HepG2 (cell line): ENCODE measurements around the gene FBXW12. TPM values are rescaled to one million over a fixed set of nuclear protein-coding genes. Genes with fewer than 3 reads are reported as not detected.

Source experiments
- ATAC-seq: fragments of 200-7000 bp; cut with Tn5 transposase; 3 replicates; pipeline ENCODE4 v1.9.1; 2020; ENCODE audit warnings: mild to moderate bottlenecking, moderate library complexity
- BruUV-seq: library from RNA; stranded (reverse); fragments of 400-500 nt; replicated peaks from 2 replicates; lab custom pipeline; 2021; lab: Mats Ljungman, UMichigan
- CTCF ChIA-PET: fragments of 300-600 bp; formaldehyde crosslinking; extraction: SDS; loops from one replicate; lab custom pipeline; 2021; ENCODE audit warnings: low total read pairs, inconsistent platforms, low intra/inter-chr PET ratio; lab: Yijun Ruan, JAX
- POLR2A ChIA-PET: fragments of 350-600 bp; sonication (Branson Sonifier 250); formaldehyde crosslinking; loops from one replicate; lab custom pipeline; 2020; ENCODE audit warnings: antibody characterized with exemption, inconsistent platforms; lab: Yijun Ruan, JAX
- DNase-seq: peaks from one replicate; pipeline ENCODE4 v3.0.0-alpha.2; 2015; ENCODE audit warnings: low spot score
- FAIRE-seq: peaks from 3 replicates; lab custom pipeline; 2011; peaks lifted over from hg19 to GRCh38; lab: Jason Lieb, UNC
- H2AFZ ChIP-seq: one replicate; pipeline ENCODE4 v1.6.1; 2011; ENCODE audit warnings: low read length, inconsistent platforms
- H3K27ac ChIP-seq: fragments of 300-600 bp; 3 replicates; pipeline ENCODE4 v1.8.0; 2011; ENCODE audit warnings: mixed run types, mild to moderate bottlenecking, mixed read lengths, low read length, inconsistent platforms; ENCODE audit not compliant: insufficient read depth; ENCODE audit errors: extremely low read length
- H3K27me3 ChIP-seq, 2 experiments: fragments of 200-600 bp in 1 of 2; 2 replicates in 1 of 2; 3 replicates in 1 of 2; pipeline versions ENCODE4 v1.6.0 to v1.8.0; 2011; ENCODE audit warnings: low read length in 2 of 2, mild to moderate bottlenecking in 2 of 2, moderate library complexity in 2 of 2, inconsistent platforms in 1 of 2; ENCODE audit not compliant: insufficient read depth in 2 of 2, control insufficient read depth in 1 of 2
- H3K36me3 ChIP-seq, 2 experiments: fragments of 200-600 bp in 1 of 2; replicated peaks in 1 of 2; 2 replicates in 1 of 2; 3 replicates in 1 of 2; pipeline versions ENCODE4 v1.5.1 to v1.8.0; 2011; ENCODE audit warnings: low read length in 2 of 2, inconsistent platforms in 1 of 2; ENCODE audit not compliant: insufficient read depth in 2 of 2, control insufficient read depth in 1 of 2
- H3K4me1 ChIP-seq: 2 replicates; pipeline ENCODE4 v1.5.1; 2012; ENCODE audit warnings: low read length, inconsistent platforms; ENCODE audit not compliant: insufficient read depth
- H3K4me2 ChIP-seq: 2 replicates; pipeline ENCODE4 v1.6.0; 2011; ENCODE audit warnings: low read depth, low read length, inconsistent platforms
- H3K4me3 ChIP-seq, 3 experiments: fragments of 200-600 bp in 1 of 3; sonication (generic), shearing (Covaris generic) in 1 of 3; replicated peaks in 1 of 3; 2 replicates each; pipeline ENCODE4 v1.5.1; 2011 to 2016; ENCODE audit warnings: low read length in 3 of 3, inconsistent platforms in 2 of 3, low read depth in 2 of 3, mild to moderate bottlenecking in 2 of 3, control low read depth in 1 of 3, mixed read lengths in 1 of 3; ENCODE audit not compliant: insufficient read depth in 1 of 3
- H3K79me2 ChIP-seq: one replicate; pipeline ENCODE4 v1.6.1; 2011; ENCODE audit warnings: low read length, inconsistent platforms; ENCODE audit not compliant: insufficient read depth
- H3K9ac ChIP-seq: 2 replicates; pipeline ENCODE4 v1.6.0; 2011; ENCODE audit warnings: mild to moderate bottlenecking, low read depth, low read length, inconsistent platforms; ENCODE audit not compliant: insufficient read depth
- H3K9me3 ChIP-seq: 2 replicates; pipeline ENCODE4 v1.5.1; 2012; ENCODE audit warnings: mild to moderate bottlenecking, low read length
- H4K20me1 ChIP-seq: 2 replicates; pipeline ENCODE4 v1.6.0; 2011; ENCODE audit warnings: inconsistent platforms, mild to moderate bottlenecking, low read length, moderate library complexity; ENCODE audit not compliant: insufficient read depth
- AHR ChIP-seq: IDR thresholded peaks from 2 replicates; pipeline ENCODE4 v1.6.1; 2018; ENCODE audit warnings: missing genetic modification reagents, missing compliant biosample characterization
- HCFC1 ChIP-seq: fragments of 150-350 bp; IDR thresholded peaks from 2 replicates; pipeline ENCODE4 v1.6.1; 2014; ENCODE audit warnings: low read depth, low read length
- KLF11 ChIP-seq: IDR thresholded peaks from 2 replicates; pipeline ENCODE4 v1.6.1; 2016; ENCODE audit warnings: missing compliant biosample characterization
- NR2F6 ChIP-seq, 2 experiments: IDR thresholded peaks; 2 replicates each; pipeline ENCODE4 v1.6.1; 2016; ENCODE audit warnings: antibody characterized with exemption in 1 of 2, mild to moderate bottlenecking in 1 of 2
- POLR2AphosphoS2 ChIP-seq: IDR thresholded peaks from 2 replicates; pipeline ENCODE4 v1.6.1; 2011; ENCODE audit warnings: low read depth, low read length, improper control_type of control experiment
- SIX1 ChIP-seq: sonication (generic); formaldehyde crosslinking; IDR thresholded peaks from 2 replicates; pipeline ENCODE4 v1.4.0; 2020; ENCODE audit warnings: missing genetic modification reagents, borderline replicate concordance
- SMARCC2 ChIP-seq: fragments of 450-650 bp; IDR thresholded peaks from 2 replicates; pipeline ENCODE4 v1.6.1; 2017; ENCODE audit warnings: antibody characterized with exemption, mild to moderate bottlenecking
- TCF12 ChIP-seq, 2 experiments: fragments of 450-650 bp in 1 of 2; sonication (generic) in 1 of 2; formaldehyde crosslinking in 1 of 2; IDR thresholded peaks; 2 replicates each; pipeline versions ENCODE4 v1.6.1 to v1.8.0; 2017 to 2022; ENCODE audit warnings: antibody characterized with exemption in 1 of 2, mild to moderate bottlenecking in 1 of 2, missing genetic modification reagents in 1 of 2, moderate library complexity in 1 of 2
- ZMYM3 ChIP-seq: sonication (generic); formaldehyde crosslinking; IDR thresholded peaks from 2 replicates; pipeline ENCODE4 v1.5.1; 2020; ENCODE audit warnings: mild to moderate bottlenecking, missing genetic modification reagents
- ZNF207 ChIP-seq: fragments of 450-650 bp; IDR thresholded peaks from 2 replicates; pipeline ENCODE4 v1.6.1; 2016; ENCODE audit warnings: antibody characterized with exemption, borderline replicate concordance
- ZNF510 ChIP-seq: sonication (generic); formaldehyde crosslinking; IDR thresholded peaks from 2 replicates; pipeline ENCODE4 v1.4.0; 2020; ENCODE audit warnings: low read depth, mild to moderate bottlenecking, missing genetic modification reagents
- ZNF670 ChIP-seq: sonication (generic); formaldehyde crosslinking; IDR thresholded peaks from 2 replicates; pipeline ENCODE4 v1.8.0; 2022; ENCODE audit warnings: mild to moderate bottlenecking, missing genetic modification reagents, borderline replicate concordance
- ZSCAN21 ChIP-seq: sonication (generic); formaldehyde crosslinking; IDR thresholded peaks from 2 replicates; pipeline ENCODE4 v1.8.0; 2022; ENCODE audit warnings: mild to moderate bottlenecking, missing genetic modification reagents, moderate library complexity, borderline replicate concordance
- ZSCAN25 ChIP-seq: sonication (generic); formaldehyde crosslinking; IDR thresholded peaks from 2 replicates; pipeline ENCODE4 v1.8.0; 2022; ENCODE audit warnings: mild to moderate bottlenecking, missing genetic modification reagents
- WGBS: methylation state at CpG from one replicate; pipeline ENCODE4 v1.1.6; 2017; ENCODE audit warnings: low lambda C conversion rate; 5-methylcytosine and 5-hydroxymethylcytosine counted together
- in situ Hi-C: cut with HindIII; loops from 2 replicates; pipeline ENCODE4 v1.10.0; 2017; ENCODE audit warnings: low pct_unique_long_range_greater_than_20kb; ENCODE audit not compliant: extremely low pct_ligation_motif_present
- intact Hi-C: fragments of 100-400 bp; cut with micrococcal nuclease; formaldehyde crosslinking; loops from one replicate; pipeline ENCODE4 v1.10.0; 2022; ENCODE audit not compliant: unreplicated experiment
- polyA plus RNA-seq, 8 experiments: library from polyadenylated mRNA; depleted of rRNA in 3 of 8; stranded (reverse) in 7 of 8; unstranded in 1 of 8; fragments of >200 nt; fragmentation: Illumina TruSeq in 4 of 8; extraction: Trizol in 4 of 8; gene quantifications; 2 replicates each; pipeline versions ENCODE4 v1.2.1 to v1.2.3, GENCODE V29; 2011 to 2016; ENCODE audit warnings: low read depth in 4 of 8, missing spikeins in 1 of 8, mixed read lengths in 1 of 8; ENCODE audit not compliant: insufficient read depth in 1 of 8
- total RNA-seq, 5 experiments: library from RNA; depleted of rRNA; stranded (reverse); fragments of >200 nt; fragmentation: Illumina TruSeq; extraction: Trizol; gene quantifications; 2 replicates each; pipeline ENCODE4 v1.2.3, GENCODE V29; 2016; ENCODE audit warnings: low read depth in 1 of 5
- TF ChIP-seq, protein P1 (sequence below): sonication (generic); formaldehyde crosslinking; IDR thresholded peaks from 2 replicates; pipeline ENCODE4 v1.8.0; 2023; ENCODE audit warnings: mild to moderate bottlenecking, missing genetic modification reagents
- TF ChIP-seq, protein P2 (sequence below): IDR thresholded peaks from 2 replicates; pipeline ENCODE4 v1.6.1; 2018; ENCODE audit warnings: missing genetic modification reagents, mild to moderate bottlenecking, missing compliant biosample characterization
- TF ChIP-seq, protein P3 (sequence below): sonication (generic); formaldehyde crosslinking; IDR thresholded peaks from 2 replicates; pipeline ENCODE4 v1.4.0; 2020; ENCODE audit warnings: missing genetic modification reagents
- TF ChIP-seq, protein P4 (sequence below): sonication (generic); formaldehyde crosslinking; IDR thresholded peaks from 2 replicates; pipeline ENCODE4 v1.5.0; 2020; ENCODE audit warnings: missing genetic modification reagents

FBXW12 gene
- total and polyA plus RNA-seq, 2 of the 13 experiments (the other 11 are each of a cell fraction or from before 2014, with no cell fraction given), result not detected

GRCh38 chr3:48370333-48370713 lies 1.7 kb upstream of the FBXW12 start:
- intact Hi-C loops, result no loop called here
- Histone ChIP-seq H3K9me3 (no peaks in the 10 kb centered on the region), H3K4me1 (peaks cover 9% of the 10 kb centered on the region; the same call in 1 of the 2 replicates), H2AFZ (no peak overlapping the region), H4K20me1 (no peaks in the 10 kb centered on the region), H3K4me2 (no peak overlapping the region), H3K27ac (no peak overlapping the region), H3K4me3 (no peak overlapping the region), H3K79me2 (no peaks in the 10 kb centered on the region), H3K27me3 (peaks cover 1 to 29% of the 10 kb centered on the region in 2 experiments; a peak in 2 of 5 replicates), H3K9ac (no peak overlapping the region), H3K36me3 (no peaks in the 10 kb centered on the region)
- no peak for TF ChIP-seq ZNF670 (CRISPR knock-in tag)
- TF ChIP-seq HCFC1, result no peak
- TF ChIP-seq ZNF207, result no peak
- TF ChIP-seq SMARCC2, result no peak
- no peak for TF ChIP-seq ZNF510 (CRISPR knock-in tag)
- TF ChIP-seq ZSCAN21 (CRISPR knock-in tag), result no peak
- no peak for TF ChIP-seq SIX1
- TF ChIP-seq ZSCAN25 (CRISPR knock-in tag), result no peak
- TF ChIP-seq POLR2AphosphoS2, result no peak
- TF ChIP-seq, protein P1, sequence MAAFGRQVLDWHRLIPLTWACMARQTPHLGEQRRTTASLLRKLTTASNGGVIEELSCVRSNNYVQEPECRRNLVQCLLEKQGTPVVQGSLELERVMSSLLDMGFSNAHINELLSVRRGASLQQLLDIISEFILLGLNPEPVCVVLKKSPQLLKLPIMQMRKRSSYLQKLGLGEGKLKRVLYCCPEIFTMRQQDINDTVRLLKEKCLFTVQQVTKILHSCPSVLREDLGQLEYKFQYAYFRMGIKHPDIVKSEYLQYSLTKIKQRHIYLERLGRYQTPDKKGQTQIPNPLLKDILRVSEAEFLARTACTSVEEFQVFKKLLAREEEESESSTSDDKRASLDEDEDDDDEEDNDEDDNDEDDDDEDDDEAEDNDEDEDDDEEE (CRISPR knock-in tag), result no peak
- TF ChIP-seq, protein P2, sequence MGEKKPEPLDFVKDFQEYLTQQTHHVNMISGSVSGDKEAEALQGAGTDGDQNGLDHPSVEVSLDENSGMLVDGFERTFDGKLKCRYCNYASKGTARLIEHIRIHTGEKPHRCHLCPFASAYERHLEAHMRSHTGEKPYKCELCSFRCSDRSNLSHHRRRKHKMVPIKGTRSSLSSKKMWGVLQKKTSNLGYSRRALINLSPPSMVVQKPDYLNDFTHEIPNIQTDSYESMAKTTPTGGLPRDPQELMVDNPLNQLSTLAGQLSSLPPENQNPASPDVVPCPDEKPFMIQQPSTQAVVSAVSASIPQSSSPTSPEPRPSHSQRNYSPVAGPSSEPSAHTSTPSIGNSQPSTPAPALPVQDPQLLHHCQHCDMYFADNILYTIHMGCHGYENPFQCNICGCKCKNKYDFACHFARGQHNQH (CRISPR knock-in tag), result no peak
- no peak for TF ChIP-seq NR2F6 (IDR thresholded peaks at IDR 0.05)
- no peak for TF ChIP-seq NR2F6 (CRISPR knock-in tag; IDR thresholded peaks at IDR 0.05)
- TF ChIP-seq, protein P3, sequence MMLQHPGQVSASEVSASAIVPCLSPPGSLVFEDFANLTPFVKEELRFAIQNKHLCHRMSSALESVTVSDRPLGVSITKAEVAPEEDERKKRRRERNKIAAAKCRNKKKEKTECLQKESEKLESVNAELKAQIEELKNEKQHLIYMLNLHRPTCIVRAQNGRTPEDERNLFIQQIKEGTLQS (CRISPR knock-in tag), result no peak
- no peak for TF ChIP-seq TCF12 (IDR thresholded peaks at IDR 0.05)
- no peak for TF ChIP-seq TCF12 (CRISPR knock-in tag; IDR thresholded peaks at IDR 0.05)
- TF ChIP-seq, protein P4, sequence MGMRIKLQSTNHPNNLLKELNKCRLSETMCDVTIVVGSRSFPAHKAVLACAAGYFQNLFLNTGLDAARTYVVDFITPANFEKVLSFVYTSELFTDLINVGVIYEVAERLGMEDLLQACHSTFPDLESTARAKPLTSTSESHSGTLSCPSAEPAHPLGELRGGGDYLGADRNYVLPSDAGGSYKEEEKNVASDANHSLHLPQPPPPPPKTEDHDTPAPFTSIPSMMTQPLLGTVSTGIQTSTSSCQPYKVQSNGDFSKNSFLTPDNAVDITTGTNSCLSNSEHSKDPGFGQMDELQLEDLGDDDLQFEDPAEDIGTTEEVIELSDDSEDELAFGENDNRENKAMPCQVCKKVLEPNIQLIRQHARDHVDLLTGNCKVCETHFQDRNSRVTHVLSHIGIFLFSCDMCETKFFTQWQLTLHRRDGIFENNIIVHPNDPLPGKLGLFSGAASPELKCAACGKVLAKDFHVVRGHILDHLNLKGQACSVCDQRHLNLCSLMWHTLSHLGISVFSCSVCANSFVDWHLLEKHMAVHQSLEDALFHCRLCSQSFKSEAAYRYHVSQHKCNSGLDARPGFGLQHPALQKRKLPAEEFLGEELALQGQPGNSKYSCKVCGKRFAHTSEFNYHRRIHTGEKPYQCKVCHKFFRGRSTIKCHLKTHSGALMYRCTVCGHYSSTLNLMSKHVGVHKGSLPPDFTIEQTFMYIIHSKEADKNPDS (CRISPR knock-in tag), result no peak
- no peak for TF ChIP-seq ZMYM3
- no peak for TF ChIP-seq KLF11 (CRISPR knock-in tag)
- TF ChIP-seq AHR (CRISPR knock-in tag), result no peak
- WGBS, result 53% methylated on average over 6 of the region's 7 CpGs
- CTCF ChIA-PET, result no interaction called here
- no peak for DNase-seq
- no peak for FAIRE-seq
- no TSS peak for BruUV-seq
- in situ Hi-C loops, result no loop called here
- ATAC-seq, result no peak
- POLR2A ChIA-PET, result no interaction called here
